Activated CD8-positive, alpha-beta memory T cell treated with anti-CD3 and anti-CD28 coated beads, Interleukin-2, amount 50 U/mL, for 1 hour (primary cell): ENCODE results near the gene RBM20.
"Not testable (repeated sequence)": the region's sequence is repeated elsewhere in the genome, so short reads cannot be mapped to it uniquely, and the experiment has no call there.

Experiments
- DNase-seq: peaks from one replicate; pipeline ENCODE4 v3.0.0-alpha.2; 2020; ENCODE audit errors: extremely low read depth

The RBM20 gene

DNA sequence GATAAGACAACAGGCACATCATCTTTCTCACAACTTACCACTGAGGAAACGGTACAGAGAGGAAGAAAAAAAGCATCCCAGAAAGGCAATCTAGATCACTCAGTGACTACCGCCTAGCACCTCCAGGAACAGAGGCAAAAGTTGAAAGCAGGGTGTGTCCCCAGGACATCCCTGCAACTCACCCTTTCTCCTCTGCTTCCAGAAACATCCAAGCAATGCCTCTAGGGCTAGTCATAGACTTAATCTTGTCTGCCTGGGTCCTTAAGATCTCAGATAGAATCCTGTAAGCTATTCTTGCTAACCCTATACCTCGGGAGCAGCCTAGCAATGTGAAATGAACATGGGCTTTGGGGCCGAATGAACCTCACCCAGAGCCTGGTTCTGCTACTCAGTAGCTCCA, 208.8 kb downstream of the RBM20 start:
- no peak for DNase-seq

DNA sequence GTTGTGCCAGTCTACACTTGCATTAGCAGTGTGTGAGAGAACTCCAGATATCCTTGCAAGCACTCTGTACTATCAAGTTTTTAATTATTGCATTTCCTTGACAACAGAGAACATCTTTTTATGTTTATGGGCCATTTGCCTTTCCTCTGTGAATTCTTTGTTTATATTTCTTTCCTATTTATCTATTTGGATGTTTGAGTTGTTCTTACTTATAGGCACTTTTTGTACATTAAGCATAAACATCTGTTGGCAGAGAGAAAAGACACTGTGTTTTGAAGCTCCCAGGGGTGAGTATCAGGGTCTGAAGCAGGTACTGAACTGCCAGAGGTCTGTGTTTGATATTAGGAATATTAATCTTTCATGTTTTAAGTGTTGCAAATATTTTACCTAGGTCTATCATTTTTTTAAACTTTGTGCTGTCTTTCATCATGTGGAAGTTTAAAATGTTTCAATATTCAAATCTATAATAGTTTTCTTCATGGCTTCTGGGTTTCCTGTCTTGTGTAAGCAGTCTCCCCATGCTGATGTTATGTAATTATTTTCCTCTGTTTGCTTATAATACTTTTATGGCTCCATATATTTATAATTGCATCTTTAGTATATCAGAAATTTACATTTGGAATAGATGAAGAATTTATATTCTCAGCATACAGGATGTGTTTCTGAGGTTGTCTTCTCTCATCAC, 209.9 kb downstream of the RBM20 start:
- no peak for DNase-seq

DNA sequence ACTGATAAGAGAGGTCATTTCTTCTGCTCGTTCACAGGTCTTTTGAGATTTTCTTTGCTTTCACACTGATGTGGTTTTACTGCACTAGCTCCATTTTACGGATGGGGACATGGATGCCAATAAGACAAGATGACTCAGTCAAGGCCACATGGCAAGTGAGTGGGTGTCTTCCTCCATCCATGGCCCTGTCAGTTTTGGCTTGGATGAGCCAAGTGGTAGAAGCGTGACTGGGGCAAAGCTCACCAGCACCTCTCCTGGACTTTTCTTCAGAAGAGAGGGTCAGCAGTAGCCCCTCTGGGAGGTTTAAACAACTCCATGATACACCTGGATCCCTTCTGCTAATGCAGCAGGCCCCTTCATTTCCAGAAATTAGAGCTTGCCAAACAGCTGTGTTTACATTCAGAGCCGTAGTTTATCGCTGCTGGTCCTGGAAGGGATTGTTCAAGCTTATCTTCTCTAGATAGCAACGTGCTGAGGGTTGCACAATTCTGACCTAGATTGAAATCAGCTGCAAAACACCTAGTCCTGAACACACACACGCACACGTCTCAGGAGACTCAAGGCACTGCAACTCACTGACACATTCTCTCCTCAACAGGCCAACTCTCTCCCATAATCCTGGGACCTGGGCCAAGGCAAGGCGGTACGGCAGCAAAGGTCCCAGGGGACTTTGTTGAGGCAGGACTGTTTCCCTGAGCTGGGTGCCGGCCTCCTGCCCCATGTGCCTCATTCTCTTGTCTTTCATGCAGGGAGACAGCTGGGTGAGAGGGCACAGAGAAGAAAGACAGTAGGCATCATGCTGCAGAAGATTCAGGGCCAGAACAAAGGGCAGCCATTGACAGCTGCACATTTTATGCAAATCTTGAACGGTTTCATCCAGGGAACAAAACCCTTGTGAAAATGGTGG, 213.4 kb downstream of the RBM20 start:
- no peak for DNase-seq

DNA sequence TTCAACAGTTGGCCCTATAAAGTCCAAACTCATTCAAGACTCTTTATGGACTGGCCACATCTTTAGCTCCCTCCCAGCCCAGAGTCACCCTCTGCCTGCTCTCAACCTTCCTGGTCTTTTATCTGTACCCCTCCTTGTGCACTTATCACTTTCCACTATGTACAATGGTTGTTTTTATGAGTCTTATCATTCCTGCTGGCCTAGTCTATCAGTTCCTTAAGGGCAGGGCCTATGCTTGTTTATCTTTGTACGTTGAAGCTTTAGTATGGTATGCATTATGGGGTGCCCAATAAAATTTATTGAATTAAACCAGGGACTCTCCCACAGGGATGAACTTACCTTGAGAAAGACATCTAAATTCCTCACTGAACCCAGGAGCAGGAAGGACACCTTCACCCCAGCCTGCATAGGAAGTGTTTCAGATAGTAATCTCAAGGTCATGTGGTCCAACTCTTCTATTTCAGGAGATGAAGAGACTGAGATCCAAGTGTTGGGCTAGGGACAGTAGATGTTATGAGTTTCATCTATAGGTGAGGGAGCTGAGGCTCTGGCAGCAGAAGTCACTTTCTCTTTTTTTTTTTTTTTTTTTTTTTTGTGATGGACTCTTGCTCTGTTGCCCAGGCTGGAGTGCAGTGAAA, 214.3 kb downstream of the RBM20 start:
- no peak for DNase-seq

DNA sequence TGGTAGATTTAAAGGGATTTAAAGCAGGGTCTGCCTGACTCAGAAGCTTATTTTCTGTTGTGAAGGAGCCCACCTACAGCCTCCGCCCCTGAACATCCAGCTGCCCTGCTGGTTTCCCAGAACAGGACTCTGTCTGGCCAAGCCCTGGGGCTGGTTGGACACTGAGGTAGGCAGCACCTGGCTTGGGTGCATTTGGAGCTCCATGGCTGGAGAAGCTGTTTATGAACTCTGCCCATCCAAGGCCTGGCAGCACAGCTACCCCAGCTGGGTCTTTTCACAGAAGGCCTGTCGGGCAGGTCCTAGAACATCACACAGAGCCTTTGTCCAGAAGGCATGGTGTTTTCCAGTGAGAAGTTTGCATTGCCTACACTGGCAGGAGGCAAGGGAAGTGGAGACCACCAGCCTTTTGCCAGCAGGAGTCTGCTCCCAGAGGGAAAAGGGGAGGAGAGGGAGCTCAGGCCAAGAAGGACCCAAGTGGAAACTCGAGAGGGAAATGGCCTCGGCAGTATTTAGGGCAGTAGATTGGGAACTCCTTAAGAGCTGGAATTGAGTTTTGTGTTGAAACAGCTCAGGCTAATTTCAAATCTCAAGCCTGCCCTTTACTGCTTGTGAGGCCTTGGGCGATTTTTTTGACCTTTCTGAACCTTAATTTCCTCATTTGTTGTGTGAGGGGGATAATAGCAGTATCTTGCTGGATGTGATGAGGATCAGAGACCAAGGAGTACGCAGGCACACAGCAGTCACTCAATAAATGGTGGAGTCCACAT, 215.3 kb downstream of the RBM20 start:
- no peak for DNase-seq

DNA sequence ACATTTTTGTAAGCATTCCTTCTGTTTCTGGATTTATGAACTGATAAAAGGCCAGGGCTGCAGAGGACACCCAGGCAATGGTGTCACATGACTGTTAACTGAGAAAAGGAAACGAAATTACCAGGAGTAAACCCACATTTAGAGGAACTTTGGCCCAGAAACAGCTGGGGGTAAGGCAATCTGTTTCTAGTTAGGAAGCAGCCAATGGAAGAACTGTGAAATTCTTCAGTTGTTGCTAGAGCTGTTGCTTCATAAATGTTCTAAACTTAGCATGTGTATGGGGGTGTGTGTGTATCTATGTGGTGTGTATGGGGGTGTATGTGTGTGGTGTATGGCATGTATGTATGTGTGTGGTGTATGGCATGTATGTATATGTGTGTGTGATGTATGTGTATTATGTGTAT, 215.8 kb downstream of the RBM20 start:
- no peak for DNase-seq

DNA sequence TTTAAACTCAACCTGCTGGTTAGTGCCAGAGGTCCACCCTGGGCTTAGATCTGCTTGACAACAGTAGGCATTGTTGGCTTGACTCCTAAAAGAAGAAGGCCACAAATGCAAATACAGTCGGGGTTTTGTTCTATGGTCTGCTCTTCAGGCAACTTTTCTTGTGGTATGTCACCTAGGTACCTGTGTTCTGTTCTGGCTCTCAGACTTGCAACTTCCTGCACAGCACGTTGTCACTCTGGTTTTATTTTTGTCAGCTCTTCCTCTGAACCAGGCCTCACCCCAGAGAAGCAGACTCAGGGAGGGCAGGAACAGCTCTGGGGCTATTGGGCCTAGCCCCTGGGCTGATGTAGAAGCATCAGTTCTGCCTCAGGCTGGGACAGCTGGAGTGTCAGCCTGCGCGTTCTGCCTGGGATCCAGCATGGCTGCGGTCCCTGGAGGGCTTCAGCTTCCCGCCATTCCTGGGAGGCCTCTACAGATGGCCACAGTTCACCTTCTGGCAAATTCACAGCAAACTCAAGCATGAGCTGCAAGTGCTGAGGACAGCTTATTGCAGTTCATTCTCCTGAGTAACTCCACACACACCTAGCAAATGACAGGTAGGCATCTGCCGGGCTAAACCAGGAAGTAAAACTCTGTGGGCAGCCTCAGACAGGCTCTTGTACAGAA, 216.6 kb downstream of the RBM20 start:
- DNase-seq, result no peak

DNA sequence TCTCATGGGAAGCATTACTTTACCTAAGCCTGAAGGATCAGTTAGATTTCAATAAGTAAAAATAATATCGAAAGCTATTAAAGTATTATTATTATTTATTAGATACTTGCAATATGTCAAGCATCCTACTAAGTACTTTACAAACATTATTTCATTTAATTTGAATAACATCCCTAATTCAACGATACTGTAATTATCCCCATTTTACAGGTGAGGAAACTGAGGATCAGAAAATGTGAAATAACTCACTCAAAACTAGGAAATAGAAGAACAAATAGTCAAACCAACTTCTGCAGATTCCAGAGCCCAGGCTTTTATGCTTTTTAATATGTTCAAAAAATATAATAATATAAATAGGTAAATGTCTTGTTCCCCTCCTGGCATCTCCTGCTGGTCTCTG, 217.3 kb downstream of the RBM20 start:
- DNase-seq, result no peak

DNA sequence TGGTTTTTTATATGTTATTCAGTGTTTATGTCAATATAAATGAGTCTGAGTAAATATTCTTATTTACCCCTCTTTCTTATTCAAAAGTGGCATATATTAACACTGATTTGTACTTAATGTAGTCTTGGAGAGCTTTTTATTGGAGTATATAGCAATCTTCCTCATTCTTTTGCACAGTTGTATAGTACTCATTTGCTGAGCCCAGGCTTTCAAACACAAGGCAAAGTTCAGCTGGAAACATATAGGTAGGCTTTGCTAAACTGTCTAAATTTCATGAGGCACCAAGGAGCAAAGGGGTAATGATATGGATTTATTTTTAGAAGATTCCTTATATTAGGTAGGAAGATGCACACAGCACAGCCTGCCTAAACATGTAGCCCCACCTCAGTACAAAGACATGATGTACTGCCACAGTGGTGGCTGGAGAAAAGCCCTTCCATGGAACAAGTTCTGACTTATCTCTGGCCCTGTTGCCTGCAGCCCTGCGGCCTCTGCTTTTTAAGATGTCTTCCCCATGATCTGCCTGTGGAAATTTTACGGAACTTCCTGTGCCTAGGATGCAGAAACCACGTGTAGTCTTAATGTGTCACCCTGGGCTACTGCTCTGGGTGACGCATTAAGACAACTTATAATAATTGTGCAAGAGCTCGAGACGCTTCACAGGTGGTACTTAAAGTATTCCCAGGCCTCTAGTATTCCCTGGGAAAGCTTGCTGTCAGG, 218.0 kb downstream of the RBM20 start:
- no peak for DNase-seq

DNA sequence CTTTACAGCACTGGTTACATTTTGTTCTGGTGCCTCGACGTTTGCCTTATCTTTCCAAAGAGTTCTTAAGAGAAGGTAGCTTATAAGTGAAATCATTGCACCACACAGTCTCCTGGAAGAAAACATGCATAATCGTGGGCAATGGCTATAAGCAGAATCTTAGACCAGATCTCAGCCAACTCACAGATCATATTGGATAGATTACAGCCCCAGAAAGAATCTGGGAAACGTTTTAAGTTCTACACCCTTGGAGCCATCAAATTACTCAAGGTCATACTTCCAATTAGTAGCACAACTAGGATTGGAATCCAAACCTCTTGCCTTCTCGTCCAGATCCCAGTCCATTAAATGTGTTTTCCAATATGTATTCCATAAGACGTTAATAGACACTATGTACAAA, 218.8 kb downstream of the RBM20 start:
- DNase-seq, result no peak

DNA sequence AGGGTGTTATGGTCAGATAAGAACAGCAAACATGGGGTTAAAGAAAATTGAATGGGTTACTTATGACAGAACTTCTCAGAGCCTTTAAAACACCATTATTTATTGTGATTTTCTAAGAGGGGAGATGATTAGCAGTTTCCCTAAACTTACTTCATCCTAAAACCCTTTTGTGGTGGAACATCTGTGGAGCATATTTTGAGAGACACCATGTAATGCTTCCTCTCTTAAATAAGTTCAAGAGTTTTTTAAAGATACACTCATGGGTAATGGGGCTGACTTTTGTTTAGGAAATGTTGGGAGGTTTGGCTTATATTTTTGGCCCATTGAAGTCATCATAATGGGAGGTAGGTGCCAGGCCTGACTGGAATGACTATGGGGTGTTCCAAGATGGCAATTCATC, 219.2 kb downstream of the RBM20 start:
- no peak for DNase-seq

DNA sequence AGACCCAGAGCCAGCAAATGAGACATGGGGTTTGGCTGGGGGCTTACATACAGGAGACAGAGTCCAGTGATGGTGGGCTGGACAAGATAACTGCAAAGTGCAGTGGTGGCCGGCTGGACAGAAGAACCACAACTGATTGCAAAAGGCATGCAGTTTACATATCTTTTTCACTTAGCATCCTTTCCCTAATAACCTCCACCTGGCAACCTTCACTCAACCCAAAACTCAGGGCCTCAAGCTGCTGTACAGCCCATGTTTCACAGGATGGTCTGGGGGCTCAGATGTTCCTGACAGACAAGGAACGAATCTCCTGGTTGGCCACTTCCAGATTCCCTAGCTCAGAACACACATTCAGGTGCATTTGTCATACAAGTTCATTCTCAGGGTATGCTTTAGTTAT, 219.8 kb downstream of the RBM20 start:
- no peak for DNase-seq

DNA sequence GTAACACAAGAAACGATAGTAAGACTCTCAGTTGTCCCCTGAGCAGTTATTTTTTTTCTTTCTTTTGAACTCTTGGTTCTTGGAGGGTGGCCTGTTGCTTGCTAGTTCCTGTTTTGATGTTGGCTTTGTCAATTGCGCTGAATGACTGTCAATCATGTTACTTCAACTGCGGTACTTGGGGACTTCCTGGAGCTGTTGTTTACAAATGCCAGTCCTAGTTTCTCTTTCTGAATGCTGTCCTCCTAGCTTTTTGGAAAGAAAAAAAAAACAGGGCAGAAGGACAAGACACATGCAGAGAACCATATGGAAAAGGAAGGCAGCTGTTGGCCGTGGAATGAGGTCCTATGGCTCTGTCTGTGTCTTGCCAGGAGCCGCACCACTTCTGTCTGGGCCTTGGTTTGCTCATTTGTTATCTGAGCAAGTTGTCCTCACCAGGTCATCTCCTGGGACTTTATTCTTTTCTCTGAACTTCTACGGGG, 220.6 kb downstream of the RBM20 start:
- no peak for DNase-seq

DNA sequence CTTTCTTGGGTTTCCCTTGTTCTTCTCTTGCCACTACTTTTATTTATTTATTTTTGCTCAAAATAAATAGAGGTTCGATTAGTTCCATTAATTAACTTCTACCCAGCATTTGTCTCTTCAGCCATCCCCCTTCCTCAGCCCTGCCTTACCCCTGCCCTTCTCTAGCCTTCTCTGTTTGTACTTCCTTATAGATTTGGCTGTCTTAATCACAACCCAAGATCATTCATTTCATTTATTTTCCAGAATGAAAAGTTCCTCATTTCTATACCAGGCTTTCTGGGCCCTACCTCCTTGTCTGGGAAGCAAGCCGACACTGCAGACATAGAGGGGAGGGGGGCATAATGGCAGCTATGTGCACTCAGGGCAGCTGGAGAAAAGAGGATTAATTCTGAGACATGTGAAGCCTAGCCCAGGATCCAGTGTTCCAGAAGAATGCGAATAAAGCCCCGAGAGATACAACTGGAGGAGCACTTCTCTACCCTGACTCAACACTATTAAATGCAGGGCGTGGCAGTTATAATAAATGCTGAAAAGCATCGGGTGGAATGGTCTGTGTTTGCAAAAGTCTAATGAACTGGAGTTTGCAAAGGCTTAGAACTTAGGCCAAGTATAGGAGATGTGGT, 221.2 kb downstream of the RBM20 start:
- no peak for DNase-seq

DNA sequence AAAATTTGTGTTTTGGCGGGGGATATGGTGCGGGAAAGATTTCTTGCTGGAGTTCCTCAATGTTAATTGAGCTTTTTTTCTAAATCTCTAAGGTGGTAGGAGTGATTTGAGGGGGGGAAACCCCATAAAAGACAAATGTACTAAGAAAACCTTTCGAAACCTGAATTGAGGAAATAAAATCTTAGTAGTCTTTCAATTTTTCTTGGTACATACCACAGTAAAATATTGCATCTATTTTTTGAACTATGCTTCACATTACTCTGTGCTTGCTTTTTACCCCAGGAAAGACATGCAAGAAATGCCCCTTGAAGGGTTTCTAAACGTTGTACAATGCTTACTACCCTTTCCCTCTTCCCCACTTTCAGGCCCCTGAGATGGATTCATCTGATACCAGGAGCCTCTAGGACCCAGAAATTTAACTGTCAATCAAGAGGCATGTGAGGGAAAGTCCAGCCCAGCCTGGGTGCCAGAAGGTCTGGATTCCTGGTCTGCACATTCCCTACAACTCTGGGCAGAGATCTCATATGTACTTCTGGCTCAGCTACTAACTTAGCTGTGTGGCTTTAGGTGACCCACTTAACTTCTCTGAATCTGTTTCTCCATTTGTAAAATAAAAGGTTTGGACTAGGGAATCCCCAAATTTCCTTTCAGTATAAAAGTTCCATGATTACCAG, 221.8 kb downstream of the RBM20 start:
- DNase-seq, result no peak

DNA sequence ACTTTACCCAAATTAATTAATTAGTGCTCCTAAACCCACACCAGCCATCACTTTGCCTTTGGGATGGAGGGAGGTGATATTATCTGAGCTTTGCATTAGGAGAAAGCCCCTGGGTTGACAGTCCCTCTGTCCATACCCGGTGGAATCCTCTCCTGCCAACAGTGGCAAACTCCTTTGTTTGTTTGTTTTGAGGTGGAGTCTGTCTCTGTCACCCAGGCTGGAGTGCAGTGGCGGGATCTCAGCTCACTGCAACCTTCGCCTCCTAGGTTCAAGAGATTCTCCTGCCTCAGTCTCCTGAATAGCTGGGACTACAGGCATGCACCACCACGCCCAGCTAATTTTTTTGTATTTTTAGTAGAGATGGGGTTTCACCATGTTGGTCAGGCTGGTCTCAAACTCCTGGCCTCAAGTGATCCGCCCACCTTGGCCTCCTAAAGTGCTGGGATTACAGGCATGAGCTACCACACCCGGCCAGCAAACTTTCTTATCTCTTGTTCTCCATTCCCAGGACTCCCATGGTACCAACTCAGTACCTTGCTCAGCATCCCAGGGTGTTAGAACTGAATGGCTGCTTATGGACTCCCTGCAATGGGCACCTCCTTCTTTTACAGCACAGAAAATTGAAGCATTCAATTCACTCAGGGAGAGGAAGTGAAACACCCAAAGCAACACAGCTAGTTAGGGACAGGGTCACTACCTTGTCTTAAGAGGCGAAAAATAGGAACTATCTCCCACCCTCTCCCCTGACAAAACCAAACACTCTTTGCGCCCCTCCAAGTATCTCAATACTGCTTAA, 223.1 kb downstream of the RBM20 start:
- not testable (repeated sequence) for DNase-seq

DNA sequence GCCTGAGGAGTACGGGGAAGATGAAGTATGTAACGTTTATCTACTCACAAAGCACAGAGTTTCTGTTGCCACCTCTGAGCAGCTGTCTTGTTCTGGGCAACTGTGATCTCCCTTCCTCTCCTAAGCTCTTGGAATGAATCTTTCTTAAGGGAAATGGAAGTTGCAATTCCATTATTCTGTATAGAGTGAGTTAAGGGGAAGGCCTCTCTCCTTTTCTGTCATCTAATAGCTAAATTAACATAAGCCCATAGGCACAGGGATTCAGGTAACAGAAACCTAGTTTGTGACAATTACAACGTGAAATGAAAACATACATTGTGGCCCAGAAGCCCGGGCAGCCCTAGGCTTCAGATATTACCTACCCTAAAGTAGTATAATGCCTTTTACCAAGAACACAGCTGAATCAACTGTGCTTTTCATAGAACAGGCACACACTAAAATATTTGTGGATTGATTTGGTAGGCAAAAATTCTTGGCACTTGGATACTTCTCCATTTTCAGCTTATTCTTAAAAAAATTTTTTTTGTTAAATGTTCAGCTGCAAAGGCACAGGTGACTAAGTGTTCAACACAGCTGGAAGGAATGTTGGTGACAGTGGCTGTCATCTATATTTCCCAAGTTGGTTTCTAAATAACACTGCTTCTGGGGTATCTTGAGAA, 223.8 kb downstream of the RBM20 start:
- DNase-seq, result no peak

DNA sequence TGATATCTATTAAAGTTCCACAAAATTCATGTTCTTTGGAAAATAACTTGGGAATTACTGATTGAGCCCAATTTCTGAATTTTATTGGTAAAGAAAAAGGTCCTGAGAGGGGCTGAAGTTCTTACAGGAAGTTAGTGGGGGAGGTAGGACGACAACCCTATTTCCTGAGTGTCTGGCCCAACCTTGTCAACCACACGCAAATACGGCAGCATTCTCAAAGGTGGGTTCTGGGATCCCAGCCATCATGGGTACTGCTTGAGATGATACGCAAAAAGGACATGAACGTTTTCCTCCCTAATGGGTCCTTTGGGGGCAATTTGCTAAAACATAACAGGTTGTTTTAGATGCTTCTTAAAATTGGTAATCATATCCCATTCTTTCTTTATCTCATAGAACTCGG, 224.8 kb downstream of the RBM20 start:
- no peak for DNase-seq
